GM23338 (cell line): Measurements from ENCODE around the gene CHGA. TPM values are rescaled to one million over a fixed set of nuclear protein-coding genes. Genes with fewer than 3 reads are reported as not detected.
A peak's percentile ranks its signal among the peaks of the same experiment; 100 is the strongest.

Experiments used
- ATAC-seq: fragments of 200-7000 bp; cut with Tn5 transposase; 3 replicates; pipeline ENCODE4 v1.9.1; 2020
- DNase-seq: peaks from one replicate; pipeline ENCODE4 v3.0.0-alpha.2; 2015; ENCODE audit warnings: low spot score
- H2AFZ ChIP-seq: fragments of 200-600 bp; sonication (generic); 2 replicates; pipeline ENCODE4 v1.8.0; 2016; ENCODE audit warnings: antibody characterized with exemption, mild to moderate bottlenecking, moderate library complexity
- H3F3A ChIP-seq: fragments of 200-600 bp; sonication (generic); replicated peaks from 2 replicates; pipeline ENCODE4 v1.8.0; 2017; ENCODE audit warnings: antibody characterized with exemption, mixed run types, low read depth
- H3K27ac ChIP-seq: fragments of 200-600 bp; sonication (generic); 2 replicates; pipeline ENCODE4 v1.6.1; 2016; ENCODE audit warnings: low read depth
- H3K27me3 ChIP-seq: fragments of 200-600 bp; sonication (generic); 2 replicates; pipeline ENCODE4 v1.8.0; 2016; ENCODE audit warnings: mild to moderate bottlenecking, mixed run types, moderate library complexity; ENCODE audit not compliant: insufficient read depth
- H3K36me3 ChIP-seq: fragments of 200-600 bp; sonication (generic); 2 replicates; pipeline ENCODE4 v1.8.0; 2016; ENCODE audit warnings: mild to moderate bottlenecking; ENCODE audit not compliant: insufficient read depth
- H3K4me1 ChIP-seq: fragments of 200-600 bp; sonication (generic); 2 replicates; pipeline ENCODE4 v1.8.0; 2016; ENCODE audit warnings: mild to moderate bottlenecking, moderate library complexity; ENCODE audit not compliant: insufficient read depth
- H3K4me2 ChIP-seq: fragments of 200-600 bp; sonication (generic); 2 replicates; pipeline ENCODE4 v1.7.1; 2017; ENCODE audit warnings: mixed run types
- H3K4me3 ChIP-seq: fragments of 200-600 bp; sonication (generic); 2 replicates; pipeline ENCODE4 v1.6.1; 2016; ENCODE audit warnings: mixed run types
- H3K79me2 ChIP-seq: fragments of 200-600 bp; sonication (generic); replicated peaks from 2 replicates; pipeline ENCODE4 v1.8.0; 2017; ENCODE audit warnings: mild to moderate bottlenecking; ENCODE audit not compliant: insufficient read depth
- H3K9me2 ChIP-seq: fragments of 200-600 bp; sonication (generic); 2 replicates; pipeline ENCODE4 v1.8.0; 2017; ENCODE audit not compliant: insufficient read depth
- H4K20me1 ChIP-seq: fragments of 200-600 bp; sonication (generic); replicated peaks from 2 replicates; pipeline ENCODE4 v1.8.0; 2017; ENCODE audit warnings: mild to moderate bottlenecking; ENCODE audit not compliant: insufficient read depth
- H3K27ac Mint-ChIP-seq: 2 replicates; pipeline ENCODE4 v1.8.0; 2020; ENCODE audit warnings: inconsistent platforms, mild to moderate bottlenecking, moderate library complexity, mixed read lengths
- H3K27me3 Mint-ChIP-seq: 3 replicates; pipeline ENCODE4 v1.8.0; 2022; ENCODE audit warnings: low read depth, mild to moderate bottlenecking, moderate library complexity, mixed read lengths, inconsistent platforms; ENCODE audit not compliant: insufficient read depth, poor library complexity
- H3K36me3 Mint-ChIP-seq: 3 replicates; pipeline ENCODE4 v1.8.0; 2021; ENCODE audit warnings: low read depth, mild to moderate bottlenecking, inconsistent platforms, moderate library complexity, mixed read lengths
- H3K4me1 Mint-ChIP-seq: 3 replicates; pipeline ENCODE4 v1.8.0; 2020; ENCODE audit warnings: mild to moderate bottlenecking, inconsistent platforms, mixed read lengths
- H3K4me3 Mint-ChIP-seq: 3 replicates; pipeline ENCODE4 v1.8.0; 2021; ENCODE audit warnings: moderate library complexity, mild to moderate bottlenecking, inconsistent platforms, mixed read lengths
- H3K9me3 Mint-ChIP-seq: 3 replicates; pipeline ENCODE4 v1.8.0; 2020; ENCODE audit warnings: moderate library complexity, mild to moderate bottlenecking, inconsistent platforms, mixed read lengths
- EZH2phosphoT487 ChIP-seq: fragments of 200-600 bp; sonication (generic); IDR thresholded peaks from one replicate; pipeline ENCODE4 v1.8.1; 2018; ENCODE audit warnings: antibody characterized with exemption; ENCODE audit not compliant: unreplicated experiment
- POLR2AphosphoS5 ChIP-seq: IDR thresholded peaks from 2 replicates; pipeline ENCODE4 v1.6.1; 2016; ENCODE audit warnings: antibody characterized with exemption, low read depth
- polyA plus RNA-seq: library from polyadenylated mRNA; unstranded; fragments of >200 nt; fragmentation: Nextera tagmentation; extraction: Ambion mirVana; gene quantifications from 2 replicates; pipeline ENCODE4 v1.2.1, GENCODE V29; 2016
- total RNA-seq: library from RNA; depleted of rRNA; stranded (reverse); fragments of >200 nt; shearing (Covaris generic); gene quantifications from 2 replicates; pipeline ENCODE4 v1.2.3, GENCODE V29; 2014
- TF ChIP-seq, protein P1 (sequence below): IDR thresholded peaks from one replicate; pipeline ENCODE4 v1.6.1; 2018; ENCODE audit warnings: antibody characterized with exemption; ENCODE audit not compliant: unreplicated experiment
- TF ChIP-seq, protein P2 (sequence below): fragments of 250-450 bp; sonication (Bioruptor Pico); IDR thresholded peaks from 2 replicates; pipeline ENCODE4 v1.5.0; 2020; ENCODE audit warnings: mild to moderate bottlenecking, moderate library complexity

The CHGA gene
- total and polyA plus RNA-seq, 2 experiments from 2014 or later: 13.9 to 19.6 TPM

DNA sequence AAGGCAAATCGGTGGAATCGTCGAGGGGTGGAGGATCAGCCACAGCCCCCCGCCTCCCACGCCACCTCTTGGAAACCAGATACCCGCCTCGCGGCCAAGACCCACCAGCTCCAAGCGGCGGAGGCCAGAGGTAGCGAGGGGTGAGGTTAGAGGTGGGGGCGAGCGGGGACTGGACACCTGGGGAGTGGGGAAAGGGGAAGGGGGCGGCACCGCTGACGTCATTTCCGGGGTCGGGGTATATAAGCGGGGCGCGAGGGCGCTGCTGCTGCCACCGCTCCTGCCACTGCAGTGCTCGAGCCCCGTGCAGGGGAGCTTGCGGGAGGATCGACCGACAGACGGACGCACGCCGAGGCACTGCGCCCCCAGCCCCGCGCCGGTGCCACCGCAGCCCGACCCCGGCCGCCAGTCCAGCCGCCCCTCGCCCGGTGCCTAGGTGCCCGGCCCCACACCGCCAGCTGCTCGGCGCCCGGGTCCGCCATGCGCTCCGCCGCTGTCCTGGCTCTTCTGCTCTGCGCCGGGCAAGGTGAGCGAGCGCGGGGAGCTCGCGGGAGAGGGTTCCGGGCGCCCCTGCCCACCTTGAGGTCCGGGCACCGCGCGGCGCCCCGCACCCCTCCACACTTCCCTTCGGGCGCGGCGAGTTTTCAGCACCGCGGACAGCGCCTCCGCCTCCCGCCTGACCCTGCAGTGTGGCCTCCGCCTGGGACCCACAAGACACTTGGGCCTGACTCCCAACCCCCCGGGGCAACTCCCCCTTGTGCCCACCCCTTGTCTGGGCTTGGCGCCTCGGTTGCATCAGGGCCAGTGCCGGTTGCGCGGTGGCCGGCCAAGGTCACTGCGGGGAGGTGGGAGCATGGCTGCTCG is at the start of gene CHGA (continued):
- peak; percentile 49; the same call in 1 of the 2 replicates for TF ChIP-seq POLR2AphosphoS5
- TF ChIP-seq EZH2phosphoT487: no peak

DNA sequence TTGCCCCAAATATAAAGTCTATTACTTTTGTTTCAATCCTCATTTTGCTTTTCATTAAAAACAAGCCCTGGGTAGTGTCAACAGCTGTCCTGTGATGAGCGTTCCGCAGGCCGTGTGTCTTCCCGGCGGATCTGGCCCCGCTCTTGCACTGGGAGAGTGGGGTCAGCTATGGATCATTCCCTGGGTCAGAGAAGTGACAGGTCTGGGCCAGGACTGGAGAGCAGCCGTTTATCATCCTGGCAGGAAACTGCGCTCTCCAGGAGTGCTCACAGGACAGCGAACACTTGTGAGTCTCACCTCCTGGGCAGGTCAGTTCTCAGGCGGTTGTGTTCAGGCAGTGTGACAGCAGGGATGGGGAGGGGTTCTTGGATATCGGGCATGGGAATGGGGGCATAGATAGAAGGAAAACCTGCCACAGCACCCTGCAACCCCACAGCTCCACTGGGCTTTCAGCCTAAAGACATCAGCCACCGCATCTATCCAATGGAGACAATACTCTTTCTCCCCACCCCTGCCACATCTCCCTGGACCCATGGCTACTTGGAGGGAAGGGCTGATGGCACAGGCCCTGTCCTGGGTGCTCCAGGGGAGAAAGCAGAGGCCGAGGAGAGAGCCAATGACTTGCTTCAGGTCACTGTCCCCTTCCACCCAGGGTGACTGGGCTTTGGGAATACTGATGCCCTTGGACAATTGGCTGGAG is 47.8 kb upstream of the CHGA start:
- H4K20me1 ChIP-seq: no peaks in the 10 kb centered on the region
- no peaks in the 10 kb centered on the region for H3K27me3 Mint-ChIP-seq
- H3F3A ChIP-seq: no peaks in the 10 kb centered on the region
- no peak for ATAC-seq
- no peak overlapping the region for H3K27ac ChIP-seq
- H3K27me3 ChIP-seq: no peaks in the 10 kb centered on the region
- no peak overlapping the region for H3K27ac Mint-ChIP-seq
- H3K4me3 Mint-ChIP-seq: no peak overlapping the region
- H3K79me2 ChIP-seq: no peaks in the 10 kb centered on the region
- no peak for DNase-seq
- H3K4me3 ChIP-seq: no peak overlapping the region
- no peaks in the 10 kb centered on the region for H3K36me3 Mint-ChIP-seq
- H3K4me1 ChIP-seq: peaks cover 6% of the 10 kb centered on the region; the same call in 1 of the 2 replicates
- TF ChIP-seq, protein P1, sequence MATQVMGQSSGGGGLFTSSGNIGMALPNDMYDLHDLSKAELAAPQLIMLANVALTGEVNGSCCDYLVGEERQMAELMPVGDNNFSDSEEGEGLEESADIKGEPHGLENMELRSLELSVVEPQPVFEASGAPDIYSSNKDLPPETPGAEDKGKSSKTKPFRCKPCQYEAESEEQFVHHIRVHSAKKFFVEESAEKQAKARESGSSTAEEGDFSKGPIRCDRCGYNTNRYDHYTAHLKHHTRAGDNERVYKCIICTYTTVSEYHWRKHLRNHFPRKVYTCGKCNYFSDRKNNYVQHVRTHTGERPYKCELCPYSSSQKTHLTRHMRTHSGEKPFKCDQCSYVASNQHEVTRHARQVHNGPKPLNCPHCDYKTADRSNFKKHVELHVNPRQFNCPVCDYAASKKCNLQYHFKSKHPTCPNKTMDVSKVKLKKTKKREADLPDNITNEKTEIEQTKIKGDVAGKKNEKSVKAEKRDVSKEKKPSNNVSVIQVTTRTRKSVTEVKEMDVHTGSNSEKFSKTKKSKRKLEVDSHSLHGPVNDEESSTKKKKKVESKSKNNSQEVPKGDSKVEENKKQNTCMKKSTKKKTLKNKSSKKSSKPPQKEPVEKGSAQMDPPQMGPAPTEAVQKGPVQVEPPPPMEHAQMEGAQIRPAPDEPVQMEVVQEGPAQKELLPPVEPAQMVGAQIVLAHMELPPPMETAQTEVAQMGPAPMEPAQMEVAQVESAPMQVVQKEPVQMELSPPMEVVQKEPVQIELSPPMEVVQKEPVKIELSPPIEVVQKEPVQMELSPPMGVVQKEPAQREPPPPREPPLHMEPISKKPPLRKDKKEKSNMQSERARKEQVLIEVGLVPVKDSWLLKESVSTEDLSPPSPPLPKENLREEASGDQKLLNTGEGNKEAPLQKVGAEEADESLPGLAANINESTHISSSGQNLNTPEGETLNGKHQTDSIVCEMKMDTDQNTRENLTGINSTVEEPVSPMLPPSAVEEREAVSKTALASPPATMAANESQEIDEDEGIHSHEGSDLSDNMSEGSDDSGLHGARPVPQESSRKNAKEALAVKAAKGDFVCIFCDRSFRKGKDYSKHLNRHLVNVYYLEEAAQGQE: no peak
- no peaks in the 10 kb centered on the region for H3K9me3 Mint-ChIP-seq
- peaks cover 15% of the 10 kb centered on the region for H3K4me1 Mint-ChIP-seq
- no peak overlapping the region for H2AFZ ChIP-seq
- no peaks in the 10 kb centered on the region for H3K9me2 ChIP-seq
- H3K36me3 ChIP-seq: no peaks in the 10 kb centered on the region
- no peak overlapping the region for H3K4me2 ChIP-seq

DNA sequence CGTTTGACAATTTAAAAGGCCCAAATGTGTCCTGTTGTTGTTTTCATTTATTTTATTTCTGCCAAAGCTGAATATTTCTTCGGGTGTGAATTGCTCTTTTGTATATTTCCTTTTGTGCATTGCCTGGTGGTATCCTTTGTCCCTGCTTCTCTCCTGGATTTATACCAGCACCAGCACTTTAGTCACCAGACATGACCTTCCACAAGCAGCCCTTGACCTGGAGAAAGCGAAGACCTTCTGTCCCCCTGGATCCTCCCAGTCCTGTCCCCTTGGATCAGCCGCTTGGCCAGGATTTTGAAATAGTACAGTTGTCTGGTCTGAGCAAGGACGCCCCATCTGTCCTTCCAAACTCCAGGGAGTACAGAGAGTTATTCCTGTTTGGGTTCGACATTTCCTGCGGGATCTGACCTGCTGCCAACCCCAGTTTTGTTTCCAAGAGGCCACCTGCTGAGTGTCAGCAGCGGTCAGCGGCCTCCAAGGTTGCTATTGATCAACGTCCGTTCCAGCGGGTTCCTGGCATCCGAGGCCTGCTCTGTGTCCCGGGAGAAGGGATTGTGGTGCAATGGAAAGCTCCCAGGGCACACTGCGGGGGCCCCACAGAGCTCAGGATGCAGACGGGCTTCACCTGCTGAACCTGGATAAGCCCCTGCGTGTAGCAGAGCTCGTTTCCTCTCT is 45.1 kb upstream of the CHGA start:
- no peaks in the 10 kb centered on the region for H4K20me1 ChIP-seq
- Mint-ChIP-seq H3K27ac (no peak overlapping the region), H3K4me3 (no peak overlapping the region), H3K27me3 (peaks cover 2% of the 10 kb centered on the region), H3K4me1 (peaks cover 21% of the 10 kb centered on the region), H3K9me3 (no peaks in the 10 kb centered on the region), H3K36me3 (no peaks in the 10 kb centered on the region)
- ATAC-seq (peak; percentile 83), DNase-seq (peak; percentile 51)
- TF ChIP-seq EZH2phosphoT487: no peak
- no peak for TF ChIP-seq POLR2AphosphoS5
- TF ChIP-seq, protein P2, sequence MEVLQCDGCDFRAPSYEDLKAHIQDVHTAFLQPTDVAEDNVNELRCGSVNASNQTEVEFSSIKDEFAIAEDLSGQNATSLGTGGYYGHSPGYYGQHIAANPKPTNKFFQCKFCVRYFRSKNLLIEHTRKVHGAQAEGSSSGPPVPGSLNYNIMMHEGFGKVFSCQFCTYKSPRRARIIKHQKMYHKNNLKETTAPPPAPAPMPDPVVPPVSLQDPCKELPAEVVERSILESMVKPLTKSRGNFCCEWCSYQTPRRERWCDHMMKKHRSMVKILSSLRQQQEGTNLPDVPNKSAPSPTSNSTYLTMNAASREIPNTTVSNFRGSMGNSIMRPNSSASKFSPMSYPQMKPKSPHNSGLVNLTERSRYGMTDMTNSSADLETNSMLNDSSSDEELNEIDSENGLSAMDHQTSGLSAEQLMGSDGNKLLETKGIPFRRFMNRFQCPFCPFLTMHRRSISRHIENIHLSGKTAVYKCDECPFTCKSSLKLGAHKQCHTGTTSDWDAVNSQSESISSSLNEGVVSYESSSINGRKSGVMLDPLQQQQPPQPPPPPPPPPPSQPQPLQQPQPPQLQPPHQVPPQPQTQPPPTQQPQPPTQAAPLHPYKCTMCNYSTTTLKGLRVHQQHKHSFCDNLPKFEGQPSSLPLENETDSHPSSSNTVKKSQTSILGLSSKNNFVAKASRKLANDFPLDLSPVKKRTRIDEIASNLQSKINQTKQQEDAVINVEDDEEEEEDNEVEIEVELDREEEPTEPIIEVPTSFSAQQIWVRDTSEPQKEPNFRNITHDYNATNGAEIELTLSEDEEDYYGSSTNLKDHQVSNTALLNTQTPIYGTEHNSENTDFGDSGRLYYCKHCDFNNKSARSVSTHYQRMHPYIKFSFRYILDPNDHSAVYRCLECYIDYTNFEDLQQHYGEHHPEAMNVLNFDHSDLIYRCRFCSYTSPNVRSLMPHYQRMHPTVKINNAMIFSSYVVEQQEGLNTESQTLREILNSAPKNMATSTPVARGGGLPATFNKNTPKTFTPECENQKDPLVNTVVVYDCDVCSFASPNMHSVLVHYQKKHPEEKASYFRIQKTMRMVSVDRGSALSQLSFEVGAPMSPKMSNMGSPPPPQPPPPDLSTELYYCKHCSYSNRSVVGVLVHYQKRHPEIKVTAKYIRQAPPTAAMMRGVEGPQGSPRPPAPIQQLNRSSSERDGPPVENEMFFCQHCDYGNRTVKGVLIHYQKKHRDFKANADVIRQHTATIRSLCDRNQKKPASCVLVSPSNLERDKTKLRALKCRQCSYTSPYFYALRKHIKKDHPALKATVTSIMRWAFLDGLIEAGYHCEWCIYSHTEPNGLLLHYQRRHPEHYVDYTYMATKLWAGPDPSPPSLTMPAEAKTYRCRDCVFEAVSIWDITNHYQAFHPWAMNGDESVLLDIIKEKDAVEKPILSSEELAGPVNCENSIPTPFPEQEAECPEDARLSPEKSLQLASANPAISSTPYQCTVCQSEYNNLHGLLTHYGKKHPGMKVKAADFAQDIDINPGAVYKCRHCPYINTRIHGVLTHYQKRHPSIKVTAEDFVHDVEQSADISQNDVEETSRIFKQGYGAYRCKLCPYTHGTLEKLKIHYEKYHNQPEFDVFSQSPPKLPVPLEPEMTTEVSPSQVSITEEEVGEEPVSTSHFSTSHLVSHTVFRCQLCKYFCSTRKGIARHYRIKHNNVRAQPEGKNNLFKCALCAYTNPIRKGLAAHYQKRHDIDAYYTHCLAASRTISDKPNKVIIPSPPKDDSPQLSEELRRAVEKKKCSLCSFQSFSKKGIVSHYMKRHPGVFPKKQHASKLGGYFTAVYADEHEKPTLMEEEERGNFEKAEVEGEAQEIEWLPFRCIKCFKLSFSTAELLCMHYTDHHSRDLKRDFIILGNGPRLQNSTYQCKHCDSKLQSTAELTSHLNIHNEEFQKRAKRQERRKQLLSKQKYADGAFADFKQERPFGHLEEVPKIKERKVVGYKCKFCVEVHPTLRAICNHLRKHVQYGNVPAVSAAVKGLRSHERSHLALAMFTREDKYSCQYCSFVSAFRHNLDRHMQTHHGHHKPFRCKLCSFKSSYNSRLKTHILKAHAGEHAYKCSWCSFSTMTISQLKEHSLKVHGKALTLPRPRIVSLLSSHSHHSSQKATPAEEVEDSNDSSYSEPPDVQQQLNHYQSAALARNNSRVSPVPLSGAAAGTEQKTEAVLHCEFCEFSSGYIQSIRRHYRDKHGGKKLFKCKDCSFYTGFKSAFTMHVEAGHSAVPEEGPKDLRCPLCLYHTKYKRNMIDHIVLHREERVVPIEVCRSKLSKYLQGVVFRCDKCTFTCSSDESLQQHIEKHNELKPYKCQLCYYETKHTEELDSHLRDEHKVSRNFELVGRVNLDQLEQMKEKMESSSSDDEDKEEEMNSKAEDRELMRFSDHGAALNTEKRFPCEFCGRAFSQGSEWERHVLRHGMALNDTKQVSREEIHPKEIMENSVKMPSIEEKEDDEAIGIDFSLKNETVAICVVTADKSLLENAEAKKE (CRISPR knock-in tag): no peak
- no peaks in the 10 kb centered on the region for H3K27me3 ChIP-seq
- no peaks in the 10 kb centered on the region for H3K36me3 ChIP-seq
- H3F3A ChIP-seq: no peaks in the 10 kb centered on the region
- H3K27ac ChIP-seq: no peak overlapping the region
- peak overlapping the region; percentile 34 for H2AFZ ChIP-seq
- H3K4me2 ChIP-seq: 0 out of 2 replicates have a peak overlapping the region, but pooled peaks have one; percentile 3
- peaks cover 6% of the 10 kb centered on the region; the same call in 1 of the 2 replicates for H3K4me1 ChIP-seq
- H3K79me2 ChIP-seq: no peaks in the 10 kb centered on the region
- no peaks in the 10 kb centered on the region for H3K9me2 ChIP-seq
- H3K4me3 ChIP-seq: no peak overlapping the region
